K562 (cell line): ENCODE data around the gene WWOX. TPM values are rescaled to one million over a fixed set of nuclear protein-coding genes. Genes with fewer than 3 reads are reported as not detected.

Experiments
- ATAC-seq: fragments of 200-7000 bp; cut with Tn5 transposase; 3 replicates; pipeline ENCODE4 v1.9.1; 2020; ENCODE audit warnings: moderate library complexity
- BruUV-seq: library from RNA; stranded (reverse); fragments of 400-500 nt; replicated peaks from 2 replicates; lab custom pipeline; 2021; lab: Mats Ljungman, UMichigan
- CTCF ChIA-PET: fragments of 300-600 bp; formaldehyde crosslinking; extraction: SDS; loops from one replicate; lab custom pipeline; 2021; ENCODE audit warnings: low intra/inter-chr PET ratio; lab: Yijun Ruan, JAX
- POLR2A ChIA-PET: fragments of 300-600, 350-650 bp; sonication (Branson Sonifier 250); formaldehyde crosslinking; extraction: SDS; loops from one replicate; lab custom pipeline; 2021; ENCODE audit warnings: antibody characterized with exemption, inconsistent platforms; lab: Yijun Ruan, JAX
- DNase-seq, 4 experiments: peaks; one replicate each; pipeline versions ENCODE4 v3.0.0 to v3.0.0-alpha.2; 2011 to 2018; ENCODE audit warnings: low spot score in 3 of 4, mixed read lengths in 3 of 4; ENCODE audit errors: extremely low read depth in 1 of 4
- FAIRE-seq: peaks from 2 replicates; lab custom pipeline; 2011; peaks lifted over from hg19 to GRCh38; lab: Jason Lieb, UNC
- H2AFZ ChIP-seq: 2 replicates; pipeline ENCODE4 v1.6.0; 2011; ENCODE audit warnings: low read depth, low read length, control low read depth, inconsistent platforms
- H3K27ac ChIP-seq: fragments of 200-600 bp; 3 replicates; pipeline ENCODE4 v1.8.0; 2011; ENCODE audit warnings: low read depth, mild to moderate bottlenecking, control low read depth, inconsistent platforms, low read length, moderate library complexity, mixed read lengths; ENCODE audit errors: extremely low read depth
- H3K27me3 ChIP-seq, 2 experiments: fragments of 300-600 bp in 1 of 2; 2 replicates in 1 of 2; 3 replicates in 1 of 2; pipeline versions ENCODE4 v1.6.0 to v1.8.0; 2011; ENCODE audit warnings: inconsistent platforms in 2 of 2, low read length in 2 of 2, mild to moderate bottlenecking in 1 of 2, mixed read lengths in 1 of 2, moderate library complexity in 1 of 2; ENCODE audit not compliant: control insufficient read depth in 2 of 2, insufficient read depth in 2 of 2
- H3K36me3 ChIP-seq: fragments of 300-600 bp; 3 replicates; pipeline ENCODE4 v1.8.0; 2011; ENCODE audit warnings: mild to moderate bottlenecking, low read length, inconsistent platforms; ENCODE audit not compliant: control insufficient read depth, insufficient read depth
- H3K4me1 ChIP-seq, 2 experiments: fragments of 200-600 bp in 1 of 2; replicated peaks in 1 of 2; 2 replicates in 1 of 2; 3 replicates in 1 of 2; pipeline versions ENCODE4 v1.5.1 to v1.8.0; 2011; ENCODE audit warnings: inconsistent platforms in 2 of 2, low read length in 2 of 2, mild to moderate bottlenecking in 1 of 2, mixed read lengths in 1 of 2, moderate library complexity in 1 of 2; ENCODE audit not compliant: control insufficient read depth in 2 of 2, insufficient read depth in 2 of 2
- H3K4me2 ChIP-seq: 2 replicates; pipeline ENCODE4 v1.6.1; 2011; ENCODE audit warnings: low read length, control low read depth, inconsistent platforms, mixed read lengths; ENCODE audit not compliant: insufficient read depth
- H3K4me3 ChIP-seq: fragments of 200-600 bp; sonication (generic), shearing (Covaris generic); 2 replicates; pipeline ENCODE4 v1.5.1; 2016; ENCODE audit warnings: control low read depth, inconsistent platforms
- H3K79me2 ChIP-seq: fragments of 200-600 bp; 3 replicates; pipeline ENCODE4 v1.8.0; 2011; ENCODE audit warnings: low read length, inconsistent platforms; ENCODE audit not compliant: control insufficient read depth, insufficient read depth
- H3K9ac ChIP-seq, 2 experiments: 2 replicates each; pipeline versions ENCODE4 v1.6.0 to v1.6.1; 2011; ENCODE audit warnings: low read depth in 2 of 2, low read length in 2 of 2, control low read depth in 1 of 2, inconsistent platforms in 1 of 2, mild to moderate bottlenecking in 1 of 2, mixed read lengths in 1 of 2; ENCODE audit not compliant: insufficient read depth in 1 of 2
- H3K9me1 ChIP-seq: one replicate; pipeline ENCODE4 v1.6.0; 2011; ENCODE audit warnings: inconsistent platforms, mild to moderate bottlenecking, low read length, moderate library complexity; ENCODE audit not compliant: control insufficient read depth, insufficient read depth
- H3K9me3 ChIP-seq: replicated peaks from 2 replicates; pipeline ENCODE4 v1.5.1; 2011; ENCODE audit warnings: low read depth, low read length, inconsistent platforms; ENCODE audit not compliant: control insufficient read depth, insufficient read depth
- H4K20me1 ChIP-seq: replicated peaks from 2 replicates; pipeline ENCODE4 v1.6.1; 2011; ENCODE audit warnings: low read length, inconsistent platforms, mixed read lengths; ENCODE audit not compliant: control insufficient read depth, insufficient read depth
- ADNP ChIP-seq: fragments of 200-800 bp; sonication (Bioruptor generic); IDR thresholded peaks from 2 replicates; pipeline ENCODE4 v1.6.1; 2016; ENCODE audit warnings: missing genetic modification characterization, missing compliant biosample characterization
- CREB1 ChIP-seq, 2 experiments: sonication (generic) in 1 of 2; formaldehyde crosslinking in 1 of 2; IDR thresholded peaks; 2 replicates each; pipeline versions ENCODE4 v1.6.1 to v1.8.0; 2012 to 2022; ENCODE audit warnings: inconsistent platforms in 1 of 2, mild to moderate bottlenecking in 1 of 2, missing genetic modification reagents in 1 of 2, moderate library complexity in 1 of 2
- CREBBP ChIP-seq: IDR thresholded peaks from one replicate; pipeline ENCODE4 v1.6.1; 2012; ENCODE audit warnings: low read depth, mild to moderate bottlenecking, control low read depth, inconsistent platforms, low read length
- DIDO1 ChIP-seq: fragments of 450-650 bp; IDR thresholded peaks from 2 replicates; pipeline ENCODE4 v1.6.1; 2016; ENCODE audit warnings: low read depth, missing biosample characterization, missing genetic modification characterization
- ESRRB ChIP-seq: fragments of 250-450 bp; sonication (Bioruptor Pico); IDR thresholded peaks from 2 replicates; pipeline ENCODE4 v1.5.0; 2020; ENCODE audit warnings: mild to moderate bottlenecking, moderate library complexity, borderline replicate concordance
- FOXO4 ChIP-seq: fragments of 450-650 bp; formaldehyde crosslinking; IDR thresholded peaks from 2 replicates; pipeline ENCODE4 v1.4.0; 2020; ENCODE audit warnings: mild to moderate bottlenecking, moderate library complexity
- NR1H2 ChIP-seq: sonication (generic); formaldehyde crosslinking; IDR thresholded peaks from 2 replicates; pipeline ENCODE4 v1.4.0; 2020; ENCODE audit warnings: mild to moderate bottlenecking, missing genetic modification reagents
- RBM34 ChIP-seq: fragments of 200-400 bp; formaldehyde crosslinking; IDR thresholded peaks from 2 replicates; pipeline ENCODE4 v1.6.1; 2018; ENCODE audit warnings: low read length, borderline replicate concordance; ENCODE audit not compliant: insufficient read depth
- SMARCA5 ChIP-seq: fragments of 450-650 bp; IDR thresholded peaks from 2 replicates; pipeline ENCODE4 v1.6.1; 2016
- TSC22D4 ChIP-seq: fragments of 450-650 bp; IDR thresholded peaks from 2 replicates; pipeline ENCODE4 v1.6.1; 2016; ENCODE audit warnings: missing genetic modification characterization, missing biosample characterization, control low read depth
- ZFP30 ChIP-seq: fragments of 250-450 bp; sonication (Bioruptor Pico); IDR thresholded peaks from 2 replicates; pipeline ENCODE4 v1.8.0; 2022; ENCODE audit warnings: moderate library complexity, mild to moderate bottlenecking, inconsistent platforms, borderline replicate concordance
- ZNF449 ChIP-seq: fragments of 250-450 bp; sonication (Bioruptor Pico); IDR thresholded peaks from 2 replicates; pipeline ENCODE4 v1.8.0; 2022; ENCODE audit warnings: moderate library complexity, mild to moderate bottlenecking, inconsistent platforms
- ZNF609 ChIP-seq: sonication (generic); formaldehyde crosslinking; IDR thresholded peaks from 2 replicates; pipeline ENCODE4 v1.8.1; 2023; ENCODE audit warnings: missing genetic modification reagents, mild to moderate bottlenecking, borderline replicate concordance
- ZNF644 ChIP-seq: fragments of 200-800 bp; sonication (Bioruptor generic); IDR thresholded peaks from 2 replicates; pipeline ENCODE4 v1.6.1; 2016; ENCODE audit warnings: low read depth, missing genetic modification characterization, missing compliant biosample characterization
- WGBS: fragments of 100-300 bp; shearing (Covaris generic); methylation state at CpG from one replicate; pipeline ENCODE4 v1.1.6; 2016; ENCODE audit warnings: low coverage, mixed read lengths; ENCODE audit not compliant: insufficient coverage; ENCODE audit errors: missing lambda C conversion rate; 5-methylcytosine and 5-hydroxymethylcytosine counted together
- in situ Hi-C: fragments of 300-500 bp; cut with MboI; formaldehyde crosslinking; loops from 4 replicates; pipeline ENCODE4 v1.15.0; 2018; ENCODE audit warnings: inconsistent platforms, mixed read lengths
- intact Hi-C: fragments of 100-400 bp; cut with micrococcal nuclease; formaldehyde crosslinking; loops from 2 replicates; pipeline ENCODE4 v1.14.2; 2022
- polyA plus RNA-seq, 8 experiments: library from polyadenylated mRNA; depleted of rRNA in 4 of 8; stranded (reverse) in 5 of 8; unstranded in 3 of 8; fragments of >200 nt; fragmentation: Nextera tagmentation in 2 of 8; fragmentation: Illumina TruSeq in 1 of 8; extraction: Ambion mirVana in 2 of 8; extraction: Trizol in 1 of 8; gene quantifications; 2 replicates each; pipeline versions ENCODE4 v1.2.1 to v1.2.3, GENCODE V29; 2011 to 2014; ENCODE audit warnings: inconsistent platforms in 1 of 8, missing spikeins in 1 of 8
- total RNA-seq, 7 experiments: library from RNA; depleted of rRNA in 6 of 7; stranded (reverse); fragments of >200 nt in 6 of 7; fragmentation: Illumina TruSeq in 2 of 7; extraction: Trizol in 2 of 7; gene quantifications; 2 replicates each; pipeline versions ENCODE4 v1.2.1 to v1.2.3, GENCODE V29; 2011 to 2021; ENCODE audit warnings: low replicate concordance in 1 of 7

The WWOX gene
- total and polyA plus RNA-seq, 9 of the 15 experiments (the other 6 are each of a cell fraction or from before 2014, with no cell fraction given): 1.6 to 22.7 (median 8.1) TPM

- TF ChIP-seq ZFP30 (CRISPR knock-in tag) (no peak), NR1H2 (no peak), CREBBP (no peak), TSC22D4 (tag) (no peak), FOXO4 (no peak), ZNF644 (tag) (no peak), SMARCA5 (no peak), ZNF609 (CRISPR knock-in tag) (no peak), ESRRB (CRISPR knock-in tag) (no peak), CREB1 (IDR thresholded peaks at IDR 0.05) (no peak), CREB1 (CRISPR knock-in tag; IDR thresholded peaks at IDR 0.05) (no peak), RBM34 (no peak), ADNP (tag) (no peak), DIDO1 (tag) (no peak), ZNF449 (no peak)
- in situ Hi-C loops (no loop called here), intact Hi-C loops (no loop called here)
- Histone ChIP-seq H3K36me3 (no peaks in the 10 kb centered on the region), H3K27ac (no peak overlapping the region), H2AFZ (no peak overlapping the region), H4K20me1 (no peaks in the 10 kb centered on the region), H3K4me2 (no peak overlapping the region), H3K79me2 (no peaks in the 10 kb centered on the region), H3K4me3 (no peak overlapping the region), H3K9me3 (no peaks in the 10 kb centered on the region), H3K9ac (no peak overlapping the region), H3K9me1 (no peaks in the 10 kb centered on the region), H3K27me3 (peaks cover 9 to 12% of the 10 kb centered on the region in 2 experiments; a peak in 3 of 5 replicates), H3K4me1 (no peaks in the 10 kb centered on the region)
- ATAC-seq: no peak
- whole genome bisulfite sequencing: 1% methylated on average over 7 of the region's 7 CpGs
- POLR2A ChIA-PET: no interaction called here
- no TSS peak for BruUV-seq
- CTCF ChIA-PET: no interaction called here
- FAIRE-seq: no peak
- DNase-seq: no peak
These were observed 745.2 kb downstream of the WWOX start for GRCh38 chr16:78844682-78845081.
